HepG2 (cell line): ENCODE measurements around the gene NBEAL2. TPM values are rescaled to one million over a fixed set of nuclear protein-coding genes. Genes with fewer than 3 reads are reported as not detected.

Source experiments
- ARHGAP35 ChIP-seq: sonication (generic); formaldehyde crosslinking; IDR thresholded peaks from 2 replicates; pipeline ENCODE4 v1.9.0; 2022; ENCODE audit warnings: mild to moderate bottlenecking, inconsistent platforms, moderate library complexity, missing genetic modification reagents, borderline replicate concordance
- BCL6 ChIP-seq: IDR thresholded peaks from 2 replicates; pipeline ENCODE4 v1.6.1; 2016; ENCODE audit warnings: missing genetic modification reagents, missing compliant biosample characterization
- DPF2 ChIP-seq: sonication (generic); formaldehyde crosslinking; IDR thresholded peaks from 2 replicates; pipeline ENCODE4 v1.4.0; 2020; ENCODE audit warnings: mild to moderate bottlenecking, low read depth, missing genetic modification reagents, borderline replicate concordance
- EP300 ChIP-seq, 3 experiments: sonication (generic) in 1 of 3; formaldehyde crosslinking in 1 of 3; IDR thresholded peaks; 2 replicates each; pipeline versions ENCODE4 v1.5.1 to v1.6.1; 2011 to 2020; ENCODE audit warnings: low read depth in 2 of 3, low read length in 2 of 3, borderline replicate concordance in 1 of 3, improper control_type of control experiment in 1 of 3, mild to moderate bottlenecking in 1 of 3, missing genetic modification reagents in 1 of 3, moderate library complexity in 1 of 3
- FOXA1 ChIP-seq, 2 experiments: fragments of 450-650 bp in 1 of 2; sonication (generic) in 1 of 2; formaldehyde crosslinking in 1 of 2; IDR thresholded peaks; 2 replicates each; pipeline versions ENCODE4 v1.4.0 to v1.6.1; 2016 to 2020; ENCODE audit warnings: missing genetic modification reagents in 1 of 2
- FOXA3 ChIP-seq: IDR thresholded peaks from 2 replicates; pipeline ENCODE4 v1.6.1; 2016; ENCODE audit warnings: missing genetic modification reagents, missing compliant biosample characterization
- FOXJ3 ChIP-seq: sonication (generic); formaldehyde crosslinking; IDR thresholded peaks from 2 replicates; pipeline ENCODE4 v1.4.0; 2020; ENCODE audit warnings: missing genetic modification reagents, mild to moderate bottlenecking, borderline replicate concordance
- GATAD2A ChIP-seq: IDR thresholded peaks from 2 replicates; pipeline ENCODE4 v1.6.1; 2016
- HDAC2 ChIP-seq: sonication (generic); formaldehyde crosslinking; IDR thresholded peaks from 2 replicates; pipeline ENCODE4 v1.4.0; 2020; ENCODE audit warnings: missing genetic modification reagents
- HNF4A ChIP-seq: sonication (generic); formaldehyde crosslinking; IDR thresholded peaks from 2 replicates; pipeline ENCODE4 v1.4.0; 2020; ENCODE audit warnings: missing genetic modification reagents
- HNF4G ChIP-seq, 2 experiments: sonication (generic) in 1 of 2; formaldehyde crosslinking in 1 of 2; IDR thresholded peaks; 2 replicates each; pipeline versions ENCODE4 v1.4.0 to v1.6.1; 2011 to 2020; ENCODE audit warnings: borderline replicate concordance in 2 of 2, low read depth in 2 of 2, mild to moderate bottlenecking in 2 of 2, low read length in 1 of 2, missing genetic modification reagents in 1 of 2, moderate library complexity in 1 of 2
- LCORL ChIP-seq, 2 experiments: fragments of 450-650 bp in 1 of 2; sonication (generic) in 1 of 2; formaldehyde crosslinking in 1 of 2; IDR thresholded peaks; 2 replicates each; pipeline versions ENCODE4 v1.5.0 to v1.6.1; 2017 to 2020; ENCODE audit warnings: antibody characterized with exemption in 1 of 2, missing genetic modification reagents in 1 of 2
- NCOA2 ChIP-seq: sonication (generic); formaldehyde crosslinking; IDR thresholded peaks from 2 replicates; pipeline ENCODE4 v1.8.0; 2022; ENCODE audit warnings: inconsistent platforms
- NR0B2 ChIP-seq: sonication (generic); formaldehyde crosslinking; IDR thresholded peaks from 2 replicates; pipeline ENCODE4 v1.4.0; 2020; ENCODE audit warnings: mild to moderate bottlenecking, missing genetic modification reagents
- NR2F1 ChIP-seq, 2 experiments: fragments of 450-650 bp in 1 of 2; formaldehyde crosslinking in 1 of 2; IDR thresholded peaks; 2 replicates each; pipeline versions ENCODE4 v1.5.0 to v1.6.1; 2016 to 2020; ENCODE audit warnings: mild to moderate bottlenecking in 1 of 2, missing compliant biosample characterization in 1 of 2, missing genetic modification reagents in 1 of 2, moderate library complexity in 1 of 2
- PAX8 ChIP-seq: sonication (generic); formaldehyde crosslinking; IDR thresholded peaks from 2 replicates; pipeline ENCODE4 v1.8.0; 2022; ENCODE audit warnings: mild to moderate bottlenecking, missing genetic modification reagents, borderline replicate concordance
- PHB2 ChIP-seq: fragments of 450-650 bp; IDR thresholded peaks from 2 replicates; pipeline ENCODE4 v1.6.1; 2018; ENCODE audit not compliant: partially characterized antibody
- PHF21A ChIP-seq: sonication (generic); formaldehyde crosslinking; IDR thresholded peaks from 2 replicates; pipeline ENCODE4 v1.5.0; 2020; ENCODE audit warnings: mild to moderate bottlenecking, missing genetic modification reagents
- RCOR2 ChIP-seq: IDR thresholded peaks from 2 replicates; pipeline ENCODE4 v1.6.1; 2016; ENCODE audit warnings: missing biosample characterization, missing genetic modification reagents
- SOX5 ChIP-seq: IDR thresholded peaks from 2 replicates; pipeline ENCODE4 v1.6.1; 2016; ENCODE audit warnings: borderline replicate concordance
- ZC3H4 ChIP-seq: sonication (generic); formaldehyde crosslinking; IDR thresholded peaks from 2 replicates; pipeline ENCODE4 v1.4.0; 2020; ENCODE audit warnings: missing genetic modification reagents, borderline replicate concordance
- ZEB1 ChIP-seq: IDR thresholded peaks from 2 replicates; pipeline ENCODE4 v1.6.1; 2012; ENCODE audit warnings: mild to moderate bottlenecking, low read depth, inconsistent platforms; ENCODE audit not compliant: insufficient replicate concordance
- ZNF326 ChIP-seq: sonication (generic); formaldehyde crosslinking; IDR thresholded peaks from 2 replicates; pipeline ENCODE4 v1.4.0; 2020; ENCODE audit warnings: missing genetic modification reagents, borderline replicate concordance
- ZNF670 ChIP-seq: sonication (generic); formaldehyde crosslinking; IDR thresholded peaks from 2 replicates; pipeline ENCODE4 v1.8.0; 2022; ENCODE audit warnings: mild to moderate bottlenecking, missing genetic modification reagents, borderline replicate concordance
- ZSCAN25 ChIP-seq: sonication (generic); formaldehyde crosslinking; IDR thresholded peaks from 2 replicates; pipeline ENCODE4 v1.8.0; 2022; ENCODE audit warnings: mild to moderate bottlenecking, missing genetic modification reagents
- polyA plus RNA-seq, 8 experiments: library from polyadenylated mRNA; depleted of rRNA in 3 of 8; stranded (reverse) in 7 of 8; unstranded in 1 of 8; fragments of >200 nt; fragmentation: Illumina TruSeq in 4 of 8; extraction: Trizol in 4 of 8; gene quantifications; 2 replicates each; pipeline versions ENCODE4 v1.2.1 to v1.2.3, GENCODE V29; 2011 to 2016; ENCODE audit warnings: low read depth in 4 of 8, missing spikeins in 1 of 8, mixed read lengths in 1 of 8; ENCODE audit not compliant: insufficient read depth in 1 of 8
- total RNA-seq, 5 experiments: library from RNA; depleted of rRNA; stranded (reverse); fragments of >200 nt; fragmentation: Illumina TruSeq; extraction: Trizol; gene quantifications; 2 replicates each; pipeline ENCODE4 v1.2.3, GENCODE V29; 2016; ENCODE audit warnings: low read depth in 1 of 5
- TF ChIP-seq, protein P1 (sequence below): sonication (generic); formaldehyde crosslinking; conservative IDR thresholded peaks from 2 replicates; pipeline ENCODE4 v1.4.0; 2020; ENCODE audit warnings: mild to moderate bottlenecking, missing genetic modification reagents, moderate library complexity

NBEAL2 gene
- total and polyA plus RNA-seq, 2 of the 13 experiments (the other 11 are each of a cell fraction or from before 2014, with no cell fraction given) = 9.7 to 12.4 TPM

GRCh38 chr3:47018269-47018611, 38.8 kb downstream of the NBEAL2 start (continued):
- peak in 1 of 2 experiments; percentile 70; a peak in 1 of 4 replicates for TF ChIP-seq EP300 (IDR thresholded peaks at IDR 0.05; ENCODE audit: low read depth in 2 of 2, low read length in 2 of 2)
- TF ChIP-seq EP300 (CRISPR knock-in tag; IDR thresholded peaks at IDR 0.05; ENCODE audit: borderline replicate concordance) = no peak
- TF ChIP-seq, protein P1, sequence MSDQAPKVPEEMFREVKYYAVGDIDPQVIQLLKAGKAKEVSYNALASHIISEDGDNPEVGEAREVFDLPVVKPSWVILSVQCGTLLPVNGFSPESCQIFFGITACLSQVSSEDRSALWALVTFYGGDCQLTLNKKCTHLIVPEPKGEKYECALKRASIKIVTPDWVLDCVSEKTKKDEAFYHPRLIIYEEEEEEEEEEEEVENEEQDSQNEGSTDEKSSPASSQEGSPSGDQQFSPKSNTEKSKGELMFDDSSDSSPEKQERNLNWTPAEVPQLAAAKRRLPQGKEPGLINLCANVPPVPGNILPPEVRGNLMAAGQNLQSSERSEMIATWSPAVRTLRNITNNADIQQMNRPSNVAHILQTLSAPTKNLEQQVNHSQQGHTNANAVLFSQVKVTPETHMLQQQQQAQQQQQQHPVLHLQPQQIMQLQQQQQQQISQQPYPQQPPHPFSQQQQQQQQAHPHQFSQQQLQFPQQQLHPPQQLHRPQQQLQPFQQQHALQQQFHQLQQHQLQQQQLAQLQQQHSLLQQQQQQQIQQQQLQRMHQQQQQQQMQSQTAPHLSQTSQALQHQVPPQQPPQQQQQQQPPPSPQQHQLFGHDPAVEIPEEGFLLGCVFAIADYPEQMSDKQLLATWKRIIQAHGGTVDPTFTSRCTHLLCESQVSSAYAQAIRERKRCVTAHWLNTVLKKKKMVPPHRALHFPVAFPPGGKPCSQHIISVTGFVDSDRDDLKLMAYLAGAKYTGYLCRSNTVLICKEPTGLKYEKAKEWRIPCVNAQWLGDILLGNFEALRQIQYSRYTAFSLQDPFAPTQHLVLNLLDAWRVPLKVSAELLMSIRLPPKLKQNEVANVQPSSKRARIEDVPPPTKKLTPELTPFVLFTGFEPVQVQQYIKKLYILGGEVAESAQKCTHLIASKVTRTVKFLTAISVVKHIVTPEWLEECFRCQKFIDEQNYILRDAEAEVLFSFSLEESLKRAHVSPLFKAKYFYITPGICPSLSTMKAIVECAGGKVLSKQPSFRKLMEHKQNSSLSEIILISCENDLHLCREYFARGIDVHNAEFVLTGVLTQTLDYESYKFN (CRISPR knock-in tag) = peak; percentile 69
- TF ChIP-seq HNF4G (IDR thresholded peaks at IDR 0.05; ENCODE audit: borderline replicate concordance, low read depth, low read length) = peak; percentile 77
- TF ChIP-seq HNF4G (CRISPR knock-in tag; IDR thresholded peaks at IDR 0.05; ENCODE audit: borderline replicate concordance, low read depth) = no peak
- TF ChIP-seq ZEB1 = peak; percentile 97
- TF ChIP-seq HNF4A (CRISPR knock-in tag) = peak; percentile 89
- peak; percentile 48; the same call in 1 of the 2 replicates for TF ChIP-seq RCOR2 (CRISPR knock-in tag)
- TF ChIP-seq PAX8 (CRISPR knock-in tag) = no peak
- no peak for TF ChIP-seq ZSCAN25 (CRISPR knock-in tag)
- no peak for TF ChIP-seq NR2F1 (CRISPR knock-in tag; IDR thresholded peaks at IDR 0.05)
- TF ChIP-seq GATAD2A (CRISPR knock-in tag) = peak; percentile 46
- TF ChIP-seq ZNF670 = no peak
- TF ChIP-seq ARHGAP35 = no peak
- no peak for TF ChIP-seq PHB2
- TF ChIP-seq ZNF326 (CRISPR knock-in tag) = no peak
- 0 out of 2 replicates have a peak, but pooled peaks have one; percentile 41 for TF ChIP-seq FOXJ3 (CRISPR knock-in tag)
- 0 out of 2 replicates have a peak, but pooled peaks have one; percentile 30 for TF ChIP-seq DPF2
- peak; percentile 94 for TF ChIP-seq BCL6 (CRISPR knock-in tag)
- TF ChIP-seq NR0B2 (CRISPR knock-in tag) = no peak
- peak; percentile 60; the same call in 1 of the 2 replicates for TF ChIP-seq PHF21A
- TF ChIP-seq FOXA3 (CRISPR knock-in tag) = peak; percentile 48; the same call in 1 of the 2 replicates
- 0 out of 2 replicates have a peak, but pooled peaks have one; percentile 32 for TF ChIP-seq NCOA2
- no peak for TF ChIP-seq FOXA1 (IDR thresholded peaks at IDR 0.05)
- TF ChIP-seq FOXA1 (CRISPR knock-in tag; IDR thresholded peaks at IDR 0.05) = peak; percentile 42; the same call in 1 of the 2 replicates
- no peak for TF ChIP-seq LCORL (IDR thresholded peaks at IDR 0.05)
- peak; percentile 36; the same call in 1 of the 2 replicates for TF ChIP-seq LCORL (CRISPR knock-in tag; IDR thresholded peaks at IDR 0.05)
- TF ChIP-seq SOX5 (CRISPR knock-in tag) = peak; percentile 53; the same call in 1 of the 2 replicates
- TF ChIP-seq HDAC2 (CRISPR knock-in tag) = peak; percentile 33; the same call in 1 of the 2 replicates
- no peak for TF ChIP-seq ZC3H4 (CRISPR knock-in tag)
